Neuronal stem cell (in vitro differentiated cells): ENCODE measurements around the gene NECTIN3.

Experiments used
- DNase-seq: peaks from one replicate; pipeline ENCODE4 v3.0.0-alpha.2; 2013; ENCODE audit warnings: low spot score
- H2AFZ ChIP-seq: one replicate; pipeline ENCODE4 v1.6.1; 2013; ENCODE audit warnings: mild to moderate bottlenecking, low read length, inconsistent platforms
- H2AK5ac ChIP-seq: 2 replicates; pipeline ENCODE4 v1.6.1; 2013; ENCODE audit warnings: low read depth, mild to moderate bottlenecking, inconsistent platforms, low read length, moderate library complexity, mixed read lengths
- H2BK120ac ChIP-seq: 2 replicates; pipeline ENCODE4 v1.6.1; 2013; ENCODE audit warnings: low read depth, mild to moderate bottlenecking, inconsistent platforms, low read length, moderate library complexity, mixed read lengths
- H2BK12ac ChIP-seq: one replicate; pipeline ENCODE4 v1.6.1; 2013; ENCODE audit warnings: low read length, inconsistent platforms
- H2BK15ac ChIP-seq: 2 replicates; pipeline ENCODE4 v1.6.1; 2013; ENCODE audit warnings: mild to moderate bottlenecking, low read length, inconsistent platforms, mixed read lengths
- H2BK5ac ChIP-seq: one replicate; pipeline ENCODE4 v1.6.1; 2013; ENCODE audit warnings: inconsistent platforms, mild to moderate bottlenecking, low read length, moderate library complexity
- H3K14ac ChIP-seq: one replicate; pipeline ENCODE4 v1.6.1; 2013; ENCODE audit warnings: low read length, inconsistent platforms
- H3K18ac ChIP-seq: 2 replicates; pipeline ENCODE4 v1.6.1; 2013; ENCODE audit warnings: low read length, inconsistent platforms
- H3K23ac ChIP-seq: 2 replicates; pipeline ENCODE4 v1.6.1; 2013; ENCODE audit warnings: low read depth, mild to moderate bottlenecking, mixed read lengths, low read length, inconsistent platforms; ENCODE audit not compliant: poor library complexity
- H3K27ac ChIP-seq: replicated peaks from 3 replicates; pipeline ENCODE4 v1.5.1; 2013; ENCODE audit warnings: low read length, inconsistent platforms
- H3K27me3 ChIP-seq, 3 experiments: 2 replicates each; pipeline ENCODE4 v1.6.1; 2013; ENCODE audit warnings: low read length in 3 of 3, mild to moderate bottlenecking in 2 of 3, inconsistent platforms in 1 of 3, low read depth in 1 of 3, mixed read lengths in 1 of 3, moderate library complexity in 1 of 3; ENCODE audit not compliant: control insufficient read depth in 3 of 3, insufficient read depth in 3 of 3
- H3K36me3 ChIP-seq, 2 donors: replicated peaks in 1 of 2; 2 replicates each; pipeline ENCODE4 v1.6.1; 2013; ENCODE audit warnings: low read length in 2 of 2; ENCODE audit not compliant: control insufficient read depth in 2 of 2, insufficient read depth in 2 of 2
- H3K4ac ChIP-seq: 2 replicates; pipeline ENCODE4 v1.6.1; 2013; ENCODE audit warnings: inconsistent platforms, mild to moderate bottlenecking, low read length, moderate library complexity
- H3K4me1 ChIP-seq, 2 donors: 1 replicate in 1 of 2; 2 replicates in 1 of 2; pipeline ENCODE4 v1.6.1; 2013; ENCODE audit warnings: low read length in 2 of 2, low read depth in 1 of 2; ENCODE audit not compliant: control insufficient read depth in 2 of 2, insufficient read depth in 1 of 2
- H3K4me2 ChIP-seq: one replicate; pipeline ENCODE4 v1.6.1; 2013; ENCODE audit warnings: mild to moderate bottlenecking, low read length, inconsistent platforms; ENCODE audit not compliant: insufficient read depth, poor library complexity, severe bottlenecking
- H3K4me3 ChIP-seq, 2 donors: 2 replicates each; pipeline ENCODE4 v1.5.1; 2013; ENCODE audit warnings: low read length in 2 of 2, mild to moderate bottlenecking in 2 of 2, inconsistent platforms in 1 of 2, moderate library complexity in 1 of 2
- H3K79me1 ChIP-seq: one replicate; pipeline ENCODE4 v1.6.1; 2013; ENCODE audit warnings: low read depth, mild to moderate bottlenecking, inconsistent platforms, low read length, moderate library complexity
- H3K9ac ChIP-seq: one replicate; pipeline ENCODE4 v1.6.1; 2013; ENCODE audit warnings: mild to moderate bottlenecking, low read depth, low read length, inconsistent platforms; ENCODE audit not compliant: poor library complexity
- H3K9me3 ChIP-seq, 2 donors: replicated peaks in 1 of 2; 2 replicates each; pipeline versions ENCODE3 to v1.6.1; 2013; ENCODE audit warnings: low read length in 2 of 2, mild to moderate bottlenecking in 2 of 2, inconsistent platforms in 1 of 2, low read depth in 1 of 2, mixed read lengths in 1 of 2, moderate library complexity in 1 of 2; ENCODE audit not compliant: control insufficient read depth in 2 of 2, insufficient read depth in 1 of 2
- H4K8ac ChIP-seq: one replicate; pipeline ENCODE4 v1.6.1; 2013; ENCODE audit warnings: low read depth, mild to moderate bottlenecking, inconsistent platforms, low read length, moderate library complexity
- H4K91ac ChIP-seq: one replicate; pipeline ENCODE4 v1.6.1; 2013; ENCODE audit warnings: low read length, low read depth, mild to moderate bottlenecking, inconsistent platforms; ENCODE audit not compliant: poor library complexity
- WGBS, 2 donors: extraction: QIAGEN DNeasy Blood & Tissue Kit; methylation state at CpG; one replicate each; pipeline ENCODE4 v1.1.7; 2013; ENCODE audit warnings: missing lambda C conversion rate in 2 of 2, mixed read lengths in 1 of 2; ENCODE audit not compliant: insufficient read length in 2 of 2, insufficient replicate concordance in 1 of 2; ENCODE audit errors: extremely low coverage in 2 of 2; 5-methylcytosine and 5-hydroxymethylcytosine counted together

The NECTIN3 gene

DNA sequence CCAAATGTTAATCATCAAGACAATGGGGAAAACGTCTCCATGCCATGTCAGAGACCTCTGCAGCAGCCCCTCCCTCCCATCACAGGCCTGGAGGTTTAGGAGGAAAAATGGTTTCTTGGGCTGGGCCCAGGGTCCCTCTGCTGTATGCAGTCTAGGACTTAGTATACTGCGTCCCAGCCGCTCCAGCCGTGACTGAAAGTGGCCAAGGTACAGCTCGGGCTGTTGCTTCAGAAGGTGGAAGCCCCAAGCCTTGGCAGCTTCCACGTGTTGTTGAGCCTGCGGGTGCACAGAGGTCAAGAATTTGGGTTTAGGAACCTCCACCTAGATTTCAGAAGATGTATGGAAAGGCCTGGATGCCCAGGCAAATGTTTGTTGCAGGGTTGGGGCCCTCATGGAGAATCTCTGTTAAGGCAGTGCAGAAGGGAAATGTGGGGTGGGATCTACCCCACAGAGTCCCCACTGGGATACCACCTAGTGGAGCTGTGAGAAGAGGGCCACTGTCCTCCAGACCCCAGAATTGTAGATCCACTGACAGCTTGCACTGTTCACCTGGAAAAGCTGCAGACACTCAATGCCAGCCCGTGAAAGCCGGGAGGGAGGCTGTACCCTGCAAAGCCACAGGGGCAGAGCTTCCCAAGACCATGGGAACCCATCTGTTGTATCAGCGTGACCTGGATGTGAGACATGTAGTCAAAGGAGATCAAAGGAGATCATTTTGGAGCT is 25.0 kb downstream of the NECTIN3 start:
- no peak overlapping the region for H2BK12ac ChIP-seq

DNA sequence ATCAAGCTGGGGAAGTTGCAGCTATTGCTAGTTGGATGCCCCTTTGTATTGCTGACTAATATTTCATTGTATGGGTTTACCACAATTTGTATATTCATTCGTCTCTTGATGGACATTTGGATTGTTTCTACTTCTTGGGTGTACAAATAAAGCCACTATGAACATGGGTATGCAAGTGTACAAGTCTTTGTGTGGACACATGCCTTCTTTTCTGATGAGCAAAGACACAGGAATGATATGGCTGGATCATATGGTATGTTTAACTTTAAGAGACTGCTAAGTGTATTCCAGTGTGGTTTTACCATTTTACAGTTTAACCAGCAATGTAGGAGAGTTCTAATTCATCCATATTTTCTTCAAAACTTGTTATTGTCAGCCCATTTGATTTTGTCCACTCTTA is 32.2 kb downstream of the NECTIN3 start:
- H3K9ac ChIP-seq, result no peak overlapping the region
- no peak overlapping the region for H3K18ac ChIP-seq
- peaks cover 0 to 9% of the 10 kb centered on the region in 2 donors for H3K9me3 ChIP-seq
- H3K79me1 ChIP-seq, result no peaks in the 10 kb centered on the region
- H2AK5ac ChIP-seq, result no peak overlapping the region
- no peak overlapping the region for H4K91ac ChIP-seq
- no peak overlapping the region for H3K23ac ChIP-seq
- no peaks in the 10 kb centered on the region for H3K27me3 ChIP-seq
- no peak for DNase-seq
- H3K27ac ChIP-seq, result no peak overlapping the region
- no peak overlapping the region for H3K14ac ChIP-seq
- no peaks in the 10 kb centered on the region for H3K36me3 ChIP-seq
- no CpG with 5 or more reads among the region's 1 CpG for WGBS, 2 donors
- no peak overlapping the region for H2BK15ac ChIP-seq
- no peak overlapping the region for H3K4me3 ChIP-seq
- H3K4ac ChIP-seq, result no peak overlapping the region
- H2BK12ac ChIP-seq, result no peak overlapping the region
- H2BK5ac ChIP-seq, result no peak overlapping the region
- H2AFZ ChIP-seq, result no peak overlapping the region
- H4K8ac ChIP-seq, result no peak overlapping the region
- H2BK120ac ChIP-seq, result no peak overlapping the region
- no peak overlapping the region for H3K4me2 ChIP-seq
- no peaks in the 10 kb centered on the region for H3K4me1 ChIP-seq

More for the DNA sequence above, 25.0 kb downstream of the NECTIN3 start:
- no peak overlapping the region for H3K18ac ChIP-seq
- no peak overlapping the region for H3K23ac ChIP-seq
- H3K79me1 ChIP-seq, result peaks cover 3% of the 10 kb centered on the region
- H4K8ac ChIP-seq, result no peak overlapping the region
- no peak overlapping the region for H3K4ac ChIP-seq
- no peak overlapping the region for H4K91ac ChIP-seq
- no peak overlapping the region for H3K4me3 ChIP-seq
- no peak overlapping the region for H2BK15ac ChIP-seq
- no peak overlapping the region for H2BK5ac ChIP-seq
- peaks cover 6 to 44% of the 10 kb centered on the region in 2 donors for H3K9me3 ChIP-seq
- H2AFZ ChIP-seq, result no peak overlapping the region
- no peak overlapping the region for H2BK120ac ChIP-seq
- DNase-seq, result no peak
- H3K4me1 ChIP-seq, result no peaks in the 10 kb centered on the region
- no peaks in the 10 kb centered on the region for H3K36me3 ChIP-seq
- H3K4me2 ChIP-seq, result no peak overlapping the region
- no peak overlapping the region for H3K27ac ChIP-seq
- H3K9ac ChIP-seq, result no peak overlapping the region
- WGBS, 2 donors, result no CpG with 5 or more reads among the region's 10 CpGs
- no peak overlapping the region for H3K14ac ChIP-seq
- H2AK5ac ChIP-seq, result no peak overlapping the region
- H3K27me3 ChIP-seq, result no peaks in the 10 kb centered on the region

DNA sequence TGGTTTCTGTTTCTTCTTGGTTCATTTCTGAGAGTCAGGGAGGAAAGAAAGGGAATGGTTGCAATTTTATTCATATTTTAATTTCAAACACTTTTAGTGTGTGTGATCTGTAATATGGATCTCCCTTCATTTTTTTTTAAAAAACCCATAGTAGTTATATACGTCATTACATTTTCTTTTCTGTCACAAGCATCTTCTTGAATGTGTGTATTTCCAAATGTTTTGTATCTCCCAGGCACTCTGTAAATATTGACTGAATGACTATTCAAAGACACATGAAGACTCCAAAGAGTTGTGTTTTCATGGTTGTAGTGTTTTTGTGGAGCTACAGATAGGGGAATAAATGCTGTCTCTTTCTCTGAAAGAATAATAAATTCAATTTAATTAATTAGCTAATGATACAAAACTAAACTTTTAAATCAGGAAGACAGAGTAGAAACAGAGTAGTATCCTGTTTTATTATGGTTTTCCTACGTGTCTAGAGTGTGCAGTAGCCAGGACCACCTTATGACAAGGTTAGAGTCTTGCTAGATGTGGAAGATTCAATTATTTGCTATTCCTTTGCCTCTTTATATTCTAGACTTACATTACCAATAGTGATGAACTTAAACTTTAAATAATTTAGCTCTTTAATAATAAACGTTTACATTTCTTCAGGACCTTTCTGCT is 35.5 kb downstream of the NECTIN3 start:
- H4K8ac ChIP-seq, result no peak overlapping the region
- no peak overlapping the region for H3K4ac ChIP-seq
- no peak overlapping the region for H3K27ac ChIP-seq
- no CpG with 5 or more reads among the region's 3 CpGs for WGBS, 2 donors
- no peak overlapping the region for H3K4me3 ChIP-seq
- no peak overlapping the region for H2BK5ac ChIP-seq
- H2BK120ac ChIP-seq, result no peak overlapping the region
- no peaks in the 10 kb centered on the region for H3K79me1 ChIP-seq
- H3K23ac ChIP-seq, result no peak overlapping the region
- H2AFZ ChIP-seq, result no peak overlapping the region
- H4K91ac ChIP-seq, result no peak overlapping the region
- no peak overlapping the region for H3K18ac ChIP-seq
- no peak overlapping the region for H3K14ac ChIP-seq
- no peaks in the 10 kb centered on the region for H3K4me1 ChIP-seq
- DNase-seq, result no peak
- H3K9me3 ChIP-seq, result peaks cover 0 to 7% of the 10 kb centered on the region in 2 donors
- no peak overlapping the region for H2BK12ac ChIP-seq
- no peaks in the 10 kb centered on the region for H3K27me3 ChIP-seq
- no peak overlapping the region for H2AK5ac ChIP-seq
- H2BK15ac ChIP-seq, result no peak overlapping the region
- H3K4me2 ChIP-seq, result no peak overlapping the region
- H3K9ac ChIP-seq, result no peak overlapping the region
- H3K36me3 ChIP-seq, result no peaks in the 10 kb centered on the region

DNA sequence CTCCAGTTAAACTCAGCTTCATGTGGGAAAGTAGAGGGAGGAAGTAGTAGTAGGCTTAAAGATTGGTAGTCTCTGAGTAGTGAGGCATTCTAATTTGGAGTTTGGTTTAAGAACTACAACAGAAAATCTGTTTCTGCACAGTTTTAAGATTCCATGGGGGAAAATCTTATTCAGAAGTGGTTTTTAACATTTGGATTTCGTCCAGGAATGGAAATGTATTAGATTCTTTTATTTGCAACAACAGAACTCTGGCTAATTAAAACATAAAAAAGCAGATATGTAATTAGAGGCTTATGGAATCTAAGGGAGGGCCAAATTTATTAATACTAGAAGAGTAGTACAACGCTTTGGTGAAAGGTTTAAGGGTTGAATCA is 36.0 kb downstream of the NECTIN3 start:
- Histone ChIP-seq H3K23ac (no peak overlapping the region), H4K8ac (no peak overlapping the region)
- no CpG with 5 or more reads among the region's 2 CpGs for WGBS, 2 donors

More for the DNA sequence above, 36.0 kb downstream of the NECTIN3 start:
- H3K36me3 ChIP-seq, result no peaks in the 10 kb centered on the region
- H3K27me3 ChIP-seq, result no peaks in the 10 kb centered on the region
- no peak overlapping the region for H2BK15ac ChIP-seq
- no peak overlapping the region for H3K4ac ChIP-seq
- H3K27ac ChIP-seq, result no peak overlapping the region
- no peaks in the 10 kb centered on the region for H3K4me1 ChIP-seq
- no peak overlapping the region for H2BK12ac ChIP-seq
- no peak overlapping the region for H3K4me2 ChIP-seq
- no peak overlapping the region for H4K91ac ChIP-seq
- H2AFZ ChIP-seq, result no peak overlapping the region
- no peak overlapping the region for H2BK5ac ChIP-seq
- no peak overlapping the region for H2AK5ac ChIP-seq
- H3K9me3 ChIP-seq, result peaks cover 0 to 7% of the 10 kb centered on the region in 2 donors
- DNase-seq, result no peak
- H3K79me1 ChIP-seq, result no peaks in the 10 kb centered on the region
- H3K18ac ChIP-seq, result no peak overlapping the region
- H3K14ac ChIP-seq, result no peak overlapping the region
- H3K9ac ChIP-seq, result no peak overlapping the region
- no peak overlapping the region for H2BK120ac ChIP-seq
- no peak overlapping the region for H3K4me3 ChIP-seq
